ENCODE measurements around the gene SMYD2. TPM values are rescaled to one million over a fixed set of nuclear protein-coding genes. Genes with fewer than 3 reads are reported as not detected.
"Not testable (repeated sequence)": the region's sequence is repeated elsewhere in the genome, so short reads cannot be mapped to it uniquely, and the experiment has no call there.

Gene SMYD2
- total RNA-seq, 2 donors from 2014 or later = 13.8 to 22.4 TPM

DNA sequence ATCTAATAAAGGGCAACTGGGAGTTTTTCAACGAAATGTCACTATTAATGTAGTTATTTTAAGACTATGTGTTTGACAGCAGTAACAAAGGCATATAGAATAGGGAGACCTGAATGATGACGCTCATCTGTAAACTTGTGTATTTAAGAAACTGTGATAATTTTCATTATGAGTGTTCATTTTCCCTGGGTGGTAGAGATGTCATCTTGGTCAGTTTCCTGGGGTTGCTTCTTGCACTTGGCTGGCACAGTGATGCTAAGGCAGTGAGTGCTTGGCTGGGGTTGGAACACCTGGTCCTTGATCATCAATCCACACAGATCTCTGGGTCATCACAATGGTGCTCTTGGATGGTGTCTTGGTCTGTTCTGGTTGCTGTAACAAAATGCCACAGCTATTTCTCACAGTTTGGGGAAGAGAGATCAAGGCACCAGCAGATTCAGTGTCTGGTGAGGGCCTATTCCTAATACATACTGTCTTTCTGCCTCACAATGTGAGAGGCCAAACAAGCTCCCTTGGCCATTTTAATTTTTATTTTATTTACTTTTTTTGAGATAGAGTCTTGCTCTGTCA lies 7.9 kb upstream of the SMYD2 start:
- no peaks in the 10 kb centered on the region for H3K36me3 ChIP-seq (ENCODE audit: control insufficient read depth, insufficient read depth, low read length)
- H3K27ac Mint-ChIP-seq = no peak overlapping the region
- H3K4me3 Mint-ChIP-seq = no peak overlapping the region
- no peaks in the 10 kb centered on the region for H3K36me3 Mint-ChIP-seq (ENCODE audit: low read depth)
- DNase-seq = no peak
- H3K9ac ChIP-seq (ENCODE audit: extremely low read depth, low read length, poor library complexity, severe bottlenecking) = no peak overlapping the region
- no peak overlapping the region for H3K4me3 ChIP-seq (ENCODE audit: low read length)
- no peaks in the 10 kb centered on the region for H3K9me3 Mint-ChIP-seq
- no peaks in the 10 kb centered on the region for H3K4me1 ChIP-seq (ENCODE audit: control insufficient read depth, insufficient read depth, low read length)
- no peak overlapping the region for H3K27ac ChIP-seq (ENCODE audit: low read depth, low read length)
- H3K4me1 Mint-ChIP-seq = peaks cover 8% of the 10 kb centered on the region
- 92 to 95% methylated on average over 2 of the region's 2 CpGs for WGBS, 2 experiments (ENCODE audit: insufficient coverage in 1 of 2, insufficient read length in 1 of 2)
- no peaks in the 10 kb centered on the region for H3K27me3 ChIP-seq (ENCODE audit: control insufficient read depth, insufficient read depth, low read length, poor library complexity, severe bottlenecking)
- no peaks in the 10 kb centered on the region for H3K9me3 ChIP-seq (ENCODE audit: control insufficient read depth, low read length)
- TF ChIP-seq, protein P1, sequence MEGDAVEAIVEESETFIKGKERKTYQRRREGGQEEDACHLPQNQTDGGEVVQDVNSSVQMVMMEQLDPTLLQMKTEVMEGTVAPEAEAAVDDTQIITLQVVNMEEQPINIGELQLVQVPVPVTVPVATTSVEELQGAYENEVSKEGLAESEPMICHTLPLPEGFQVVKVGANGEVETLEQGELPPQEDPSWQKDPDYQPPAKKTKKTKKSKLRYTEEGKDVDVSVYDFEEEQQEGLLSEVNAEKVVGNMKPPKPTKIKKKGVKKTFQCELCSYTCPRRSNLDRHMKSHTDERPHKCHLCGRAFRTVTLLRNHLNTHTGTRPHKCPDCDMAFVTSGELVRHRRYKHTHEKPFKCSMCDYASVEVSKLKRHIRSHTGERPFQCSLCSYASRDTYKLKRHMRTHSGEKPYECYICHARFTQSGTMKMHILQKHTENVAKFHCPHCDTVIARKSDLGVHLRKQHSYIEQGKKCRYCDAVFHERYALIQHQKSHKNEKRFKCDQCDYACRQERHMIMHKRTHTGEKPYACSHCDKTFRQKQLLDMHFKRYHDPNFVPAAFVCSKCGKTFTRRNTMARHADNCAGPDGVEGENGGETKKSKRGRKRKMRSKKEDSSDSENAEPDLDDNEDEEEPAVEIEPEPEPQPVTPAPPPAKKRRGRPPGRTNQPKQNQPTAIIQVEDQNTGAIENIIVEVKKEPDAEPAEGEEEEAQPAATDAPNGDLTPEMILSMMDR (conservative IDR thresholded peaks at IDR 0.05) = no peak
- H3K27me3 Mint-ChIP-seq (ENCODE audit: insufficient read depth) = peaks cover 11% of the 10 kb centered on the region

DNA sequence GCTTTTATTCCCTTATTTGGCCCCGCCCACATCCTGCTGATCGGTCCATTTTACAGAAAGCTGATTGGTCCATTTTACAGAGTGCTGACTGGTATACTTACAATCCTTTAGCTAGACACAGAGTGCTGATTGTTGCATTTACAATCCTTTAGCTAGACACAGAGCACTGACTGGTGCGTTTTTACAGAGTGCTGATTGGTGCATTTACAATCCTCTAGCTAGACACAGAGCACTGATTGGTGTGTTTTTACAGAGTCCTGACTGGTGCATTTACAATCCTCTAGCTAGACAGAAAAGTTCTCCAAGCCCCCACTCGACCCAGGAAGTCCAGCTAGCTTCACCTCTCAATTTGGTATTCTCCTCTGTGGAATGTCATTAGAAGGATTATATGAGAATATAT lies 5.3 kb upstream of the SMYD2 start:
- WGBS, 2 experiments (ENCODE audit: insufficient coverage in 1 of 2, insufficient read length in 1 of 2) = 91 to 100% methylated on average over 3 to 4 of the region's 4 CpGs
- not testable (repeated sequence) for H3K27ac ChIP-seq (ENCODE audit: low read depth, low read length); H3K9me3 Mint-ChIP-seq; H3K27ac Mint-ChIP-seq; H3K9ac ChIP-seq (ENCODE audit: extremely low read depth, low read length, poor library complexity, severe bottlenecking); H3K4me3 Mint-ChIP-seq; H3K9me3 ChIP-seq (ENCODE audit: control insufficient read depth, low read length); H3K36me3 Mint-ChIP-seq (ENCODE audit: low read depth); H3K36me3 ChIP-seq (ENCODE audit: control insufficient read depth, insufficient read depth, low read length); H3K27me3 ChIP-seq (ENCODE audit: control insufficient read depth, insufficient read depth, low read length, poor library complexity, severe bottlenecking); DNase-seq; H3K4me3 ChIP-seq (ENCODE audit: low read length); H3K4me1 ChIP-seq (ENCODE audit: control insufficient read depth, insufficient read depth, low read length)
- peaks cover 11% of the 10 kb centered on the region for H3K27me3 Mint-ChIP-seq (ENCODE audit: insufficient read depth)
- H3K4me1 Mint-ChIP-seq = peaks cover 15% of the 10 kb centered on the region

DNA sequence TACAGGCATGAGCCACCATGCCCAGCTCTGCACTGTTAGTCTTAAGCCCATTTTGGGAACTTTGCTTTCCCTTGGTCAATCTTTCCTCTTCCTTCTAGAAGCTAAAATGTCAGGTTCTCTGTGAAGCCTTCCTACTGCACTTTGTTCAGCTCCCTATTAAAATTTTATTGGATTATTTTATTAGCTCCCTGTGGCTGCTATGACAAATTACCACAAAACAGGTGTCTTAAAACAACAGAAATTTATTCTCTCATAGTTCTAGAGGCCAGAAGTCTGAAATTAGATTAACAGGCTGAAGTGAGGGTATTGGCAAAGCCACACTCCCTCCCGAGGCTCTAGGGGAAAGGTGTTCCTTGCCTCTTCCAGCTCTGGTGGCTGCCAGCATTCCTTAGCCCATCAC lies 4.2 kb upstream of the SMYD2 start:
- no peak overlapping the region for H3K4me3 Mint-ChIP-seq
- H3K27ac Mint-ChIP-seq = no peak overlapping the region
- H3K4me1 ChIP-seq (ENCODE audit: control insufficient read depth, insufficient read depth, low read length) = no peaks in the 10 kb centered on the region
- no peaks in the 10 kb centered on the region for H3K27me3 ChIP-seq (ENCODE audit: control insufficient read depth, insufficient read depth, low read length, poor library complexity, severe bottlenecking)
- no peak overlapping the region for H3K4me3 ChIP-seq (ENCODE audit: low read length)
- peaks cover 11% of the 10 kb centered on the region for H3K27me3 Mint-ChIP-seq (ENCODE audit: insufficient read depth)
- H3K4me1 Mint-ChIP-seq = peaks cover 12% of the 10 kb centered on the region
- no peaks in the 10 kb centered on the region for H3K36me3 Mint-ChIP-seq (ENCODE audit: low read depth)
- WGBS, 2 experiments (ENCODE audit: insufficient coverage in 1 of 2, insufficient read length in 1 of 2) = 72% methylated on average over 1 of the region's 1 CpG; no CpG with 5 or more reads in 1 of the 2 experiments
- TF ChIP-seq, protein P1 (conservative IDR thresholded peaks at IDR 0.05) = no peak
- no peaks in the 10 kb centered on the region for H3K36me3 ChIP-seq (ENCODE audit: control insufficient read depth, insufficient read depth, low read length)
- no peak for DNase-seq
- H3K27ac ChIP-seq (ENCODE audit: low read depth, low read length) = no peak overlapping the region
- no peak overlapping the region for H3K9ac ChIP-seq (ENCODE audit: extremely low read depth, low read length, poor library complexity, severe bottlenecking)
- no peaks in the 10 kb centered on the region for H3K9me3 ChIP-seq (ENCODE audit: control insufficient read depth, low read length)
- no peaks in the 10 kb centered on the region for H3K9me3 Mint-ChIP-seq

Data from endodermal cell (in vitro differentiated cells).